NK-92 treated with Interleukin-12 subunit alpha and Interleukin-12 subunit beta, amount 100 ng/mL, for 24 hours (cell line): ENCODE data around the gene GREM2.
A peak's percentile ranks its signal among the peaks of the same experiment; 100 is the strongest.

Experiments used
- DNase-seq: peaks from one replicate; lab custom pipeline; 2025; lab: John Stamatoyannopoulos, UW

GREM2 gene

GRCh38 chr1:240611619-240612480 is at the start of gene GREM2:
TSS of gene GREM2 (minus strand) at chr1:240612155. CDS start at chr1:240493475, 118,680 bp downstream.
- peak; percentile 52 for DNase-seq

DNA sequence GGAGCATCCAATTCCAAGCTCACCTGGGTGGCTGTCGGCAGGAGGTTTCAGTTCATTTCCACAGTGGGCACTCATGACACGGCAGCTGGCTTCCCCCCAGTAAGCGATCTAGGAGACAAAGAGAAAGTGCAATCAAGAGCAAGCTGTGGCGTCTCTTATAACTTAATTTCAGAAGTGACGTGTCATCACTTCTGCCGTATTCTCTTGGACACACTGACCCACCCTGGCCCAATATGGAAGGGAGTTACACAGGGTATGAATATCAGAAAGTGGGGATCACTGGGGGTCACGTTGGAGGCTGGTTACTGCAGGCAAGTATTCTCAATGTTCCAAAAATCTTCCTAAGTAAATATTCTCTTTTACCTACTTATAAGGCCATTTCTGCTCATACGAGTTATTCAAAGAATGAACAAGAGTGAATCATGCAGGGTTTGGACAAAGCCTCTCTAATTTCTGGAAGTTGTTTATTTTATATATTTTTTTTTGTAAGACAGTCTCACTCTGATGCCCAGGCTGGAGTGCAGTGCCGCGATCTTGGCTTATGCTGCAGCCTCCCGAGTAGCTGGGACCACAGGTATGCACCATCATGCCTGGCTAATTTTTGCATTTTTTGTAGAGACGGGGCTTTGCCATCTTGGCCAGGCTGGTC is 46.5 kb upstream of the GREM2 start:
- DNase-seq = no peak

- no peak for DNase-seq
Measured at GRCh38 chr1:240656531-240656930, 44.6 kb upstream of the GREM2 start.

GRCh38 chr1:240652961-240653409 is 41.0 kb upstream of the GREM2 start:
- no peak for DNase-seq

DNA sequence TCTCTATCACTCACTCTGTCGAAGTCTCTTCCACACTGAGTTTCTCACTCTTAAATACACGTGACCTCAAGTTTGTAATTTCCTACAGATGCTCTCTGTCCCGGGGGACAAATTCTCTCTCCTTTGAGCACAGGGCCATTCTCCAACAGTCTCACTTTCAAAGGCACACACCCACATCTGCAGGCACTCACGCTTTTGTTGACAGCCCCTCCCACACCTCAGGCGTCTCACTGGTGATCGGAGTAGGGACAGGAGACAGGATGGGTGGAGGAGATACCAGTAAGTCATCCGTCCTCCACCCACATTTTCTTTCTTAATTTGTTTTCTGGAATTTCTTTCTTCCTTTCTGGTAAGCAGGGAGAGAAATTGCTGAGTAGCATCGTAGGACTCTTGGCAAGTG is 40.6 kb upstream of the GREM2 start:
- no peak for DNase-seq

DNA sequence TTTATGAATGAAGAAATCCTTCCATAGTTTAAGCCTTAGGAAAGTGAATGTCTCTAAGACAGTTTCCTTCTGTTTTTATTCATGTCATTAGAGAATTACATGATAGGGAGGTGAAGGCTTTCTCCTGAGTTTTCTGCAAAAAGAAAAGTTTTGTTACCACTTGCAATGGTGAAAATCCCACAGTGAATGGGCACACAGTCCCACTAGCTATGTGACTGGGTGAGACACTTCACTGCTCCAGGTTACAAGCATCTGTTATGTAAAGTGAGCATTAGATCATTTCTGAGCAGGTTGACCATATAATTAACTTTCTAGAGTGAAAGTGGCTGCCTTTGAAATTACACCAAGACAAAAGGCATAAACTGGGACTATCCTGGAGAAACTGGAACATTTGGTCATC is 38.9 kb upstream of the GREM2 start:
- no peak for DNase-seq

DNA sequence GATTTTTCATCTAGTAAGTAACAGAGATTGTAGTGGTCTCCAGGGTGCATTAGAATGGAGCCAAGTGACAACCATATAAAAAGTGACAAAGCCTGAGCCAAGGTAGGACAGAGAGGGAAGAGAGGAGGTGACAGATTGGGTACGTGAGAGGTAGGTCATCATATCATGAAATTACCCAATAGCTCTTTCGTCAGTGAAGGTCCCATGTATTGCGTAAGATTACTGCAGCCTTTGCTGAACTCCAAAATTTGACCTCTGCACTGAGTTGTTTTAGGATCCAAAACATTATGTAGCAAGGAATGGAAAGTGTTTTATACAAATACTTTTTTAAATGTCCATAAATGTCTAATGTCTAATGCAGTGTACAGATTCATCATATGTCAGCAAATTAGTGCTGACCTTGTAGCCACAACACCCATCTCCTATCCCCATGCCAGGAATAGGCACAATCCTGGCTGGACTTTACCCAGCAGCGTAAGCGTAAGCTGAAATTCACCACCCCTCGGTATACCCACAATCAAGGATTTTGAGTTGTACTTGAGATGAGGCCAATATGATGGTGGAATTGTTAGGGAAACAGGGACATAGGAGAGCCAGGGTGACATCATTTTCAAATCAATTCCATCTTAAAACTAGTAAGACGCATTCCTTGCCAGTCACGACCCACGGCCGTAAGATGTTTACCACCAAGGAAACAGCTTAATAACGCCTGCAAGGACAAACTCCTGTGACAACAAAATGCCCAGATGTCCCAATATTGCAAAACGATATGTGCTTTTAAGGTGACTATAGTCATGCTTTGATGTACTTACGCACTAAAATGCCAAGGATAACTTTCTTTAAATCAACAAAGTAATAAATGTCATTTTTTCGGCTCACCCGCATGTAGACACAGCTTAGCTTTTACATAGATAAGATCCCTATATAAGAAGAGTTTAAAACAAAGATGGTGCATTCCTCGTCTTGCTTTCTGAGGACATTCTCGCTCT is 38.1 kb upstream of the GREM2 start:
- no peak for DNase-seq

- no peak for DNase-seq
Measured at GRCh38 chr1:240646571-240647240, 34.8 kb upstream of the GREM2 start.

DNA sequence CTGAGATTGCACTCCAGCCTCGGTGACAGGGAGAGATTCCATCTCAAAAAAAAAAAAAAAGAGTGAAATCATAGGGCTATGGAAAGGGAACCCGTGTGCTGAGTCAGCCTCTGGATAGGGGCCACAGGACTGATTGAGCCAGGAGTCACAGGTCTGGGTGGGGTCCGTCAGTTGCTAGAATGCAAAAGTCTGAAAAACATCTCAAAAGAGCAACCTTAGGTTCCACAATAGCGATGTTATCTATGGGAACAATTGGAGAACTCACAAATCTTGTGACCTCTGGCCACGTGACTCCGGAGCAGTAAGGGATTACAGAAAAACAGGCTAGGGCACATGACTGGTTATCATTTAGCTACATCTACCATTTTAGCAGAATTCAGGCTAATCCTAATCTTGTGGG is 32.8 kb upstream of the GREM2 start:
- no peak for DNase-seq

DNA sequence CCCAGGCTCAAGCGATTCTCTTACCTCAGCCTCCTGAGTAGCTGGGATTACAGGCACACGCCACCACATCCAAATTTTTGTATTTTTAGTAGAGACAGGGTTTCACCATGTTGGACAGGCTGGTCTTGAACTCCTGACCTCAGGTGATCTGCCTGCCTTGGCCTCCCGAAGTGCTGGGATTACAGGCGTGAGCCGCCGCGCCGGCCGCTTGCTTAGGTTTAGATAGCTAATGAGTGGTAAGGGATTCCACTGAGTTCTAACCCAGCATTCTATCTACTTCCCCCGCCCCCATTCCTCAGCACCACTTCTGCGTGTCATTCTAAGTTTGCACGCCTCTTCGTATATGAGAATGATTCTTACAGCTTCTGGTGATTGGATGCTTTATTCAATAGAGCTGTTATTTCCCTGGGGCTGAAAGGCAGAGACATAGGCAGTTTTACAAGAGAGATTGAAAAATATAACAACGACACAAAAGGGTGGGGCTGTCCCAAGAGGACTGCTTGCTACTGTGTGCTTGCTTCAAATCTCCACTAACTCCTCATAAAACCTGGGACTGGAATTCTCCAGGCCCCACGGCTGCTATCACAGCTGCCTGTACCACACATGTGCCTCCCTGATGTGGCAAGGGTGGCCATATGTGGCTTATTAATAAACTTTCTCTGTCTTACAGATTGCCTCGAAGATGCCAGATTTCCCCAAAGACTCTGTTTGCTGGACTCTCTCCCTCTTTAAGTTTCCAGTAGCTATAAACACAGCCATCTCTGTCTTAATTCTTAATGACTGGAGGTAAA is 23.7 kb upstream of the GREM2 start:
- DNase-seq = no peak

GRCh38 chr1:240630409-240630808 is 18.5 kb upstream of the GREM2 start:
- no peak for DNase-seq

DNA sequence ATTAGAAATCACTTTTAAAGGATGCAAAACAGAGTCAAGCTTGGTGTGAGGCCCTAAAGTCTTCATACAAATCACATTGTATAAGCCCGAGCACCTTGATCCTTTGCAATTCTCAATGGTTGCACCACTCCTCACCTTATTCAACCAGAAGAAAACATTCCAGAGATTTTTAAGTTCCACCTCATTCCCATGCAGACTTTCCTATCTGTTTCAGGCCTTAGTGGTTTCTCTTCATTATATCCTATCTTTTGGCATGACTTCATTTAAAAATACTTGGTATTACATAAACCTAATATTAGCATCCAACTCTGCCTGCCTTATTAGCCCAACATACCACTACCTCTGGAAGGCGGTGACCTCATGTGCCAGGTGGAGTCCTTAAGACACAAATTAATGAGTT is 9.3 kb upstream of the GREM2 start:
- no peak for DNase-seq

- DNase-seq = no peak
Measured at GRCh38 chr1:240619906-240620621, 8.1 kb upstream of the GREM2 start.

- DNase-seq = no peak
Measured at GRCh38 chr1:240619357-240619756, 7.4 kb upstream of the GREM2 start.

DNA sequence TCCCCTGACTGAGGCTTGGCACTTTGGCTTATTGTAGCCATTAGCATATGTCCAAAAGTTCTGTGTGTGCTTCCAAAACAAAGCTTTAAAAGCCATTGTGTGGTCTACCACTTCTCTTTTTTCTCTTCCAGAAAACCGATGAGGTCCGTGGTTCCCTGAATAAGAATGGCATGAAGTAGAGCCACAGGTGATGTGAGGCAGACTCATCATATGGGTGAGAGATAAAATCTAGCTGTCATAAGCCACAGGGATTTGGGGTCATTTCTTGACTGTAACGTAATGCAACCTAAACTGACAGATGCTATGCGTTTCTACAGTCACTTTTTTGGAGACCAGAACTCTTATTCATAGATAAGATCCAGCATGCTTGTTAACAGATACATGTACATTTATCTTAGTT is 7.0 kb upstream of the GREM2 start:
- no peak for DNase-seq

GRCh38 chr1:240616018-240616417 is 4.1 kb upstream of the GREM2 start:
- no peak for DNase-seq

GRCh38 chr1:240613356-240614142 is 1.6 kb upstream of the GREM2 start:
- DNase-seq = peak; percentile 15

GRCh38 chr1:240612811-240613210 is 856 bp upstream of the GREM2 start:
- DNase-seq = no peak

DNA sequence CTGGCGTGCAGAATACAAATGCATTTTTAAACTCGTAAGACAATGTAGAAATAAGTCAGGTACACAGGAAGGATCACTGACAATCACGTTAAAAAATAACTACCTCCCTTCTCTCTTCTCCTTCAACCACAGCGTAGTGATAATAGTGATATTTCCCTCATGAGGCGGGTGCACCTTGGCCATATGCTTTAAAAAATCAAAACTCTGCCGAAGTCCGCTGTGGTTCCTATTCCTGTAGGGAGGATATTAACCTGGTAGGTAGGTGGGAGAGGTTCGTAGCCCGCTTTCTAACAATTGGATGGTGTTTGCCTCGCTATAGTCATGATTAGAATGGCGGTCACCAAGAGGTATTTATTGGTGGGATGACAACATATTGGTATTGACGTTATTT is 732 bp downstream of the GREM2 start:
- DNase-seq = no peak
